ENCODE data around the gene FBN1.

GRCh38 chr15:48653913-48654670 is 8.6 kb upstream of the FBN1 start:
- TF ChIP-seq CTCF (IDR thresholded peaks at IDR 0.05) (no peak), POLR2A (IDR thresholded peaks at IDR 0.05) (no peak), POLR2AphosphoS5 (IDR thresholded peaks at IDR 0.05) (no peak), EP300 (IDR thresholded peaks at IDR 0.05) (no peak)

Data from upper lobe of left lung (tissue), 4 donors.